Activated T-cell treated with anti-CD3 and anti-CD28 coated beads, Interleukin-2, amount 50 U/mL, for 48 hours (primary cell): ENCODE measurements around the gene PKD1.
A peak's percentile ranks its signal among the peaks of the same experiment; 100 is the strongest.
"Not testable (repeated sequence)": the region's sequence is repeated elsewhere in the genome, so short reads cannot be mapped to it uniquely, and the experiment has no call there.

Experiments
- DNase-seq, 2 experiments: peaks; one replicate each; pipeline ENCODE4 v3.0.0-alpha.2; 2020

Gene PKD1

DNA sequence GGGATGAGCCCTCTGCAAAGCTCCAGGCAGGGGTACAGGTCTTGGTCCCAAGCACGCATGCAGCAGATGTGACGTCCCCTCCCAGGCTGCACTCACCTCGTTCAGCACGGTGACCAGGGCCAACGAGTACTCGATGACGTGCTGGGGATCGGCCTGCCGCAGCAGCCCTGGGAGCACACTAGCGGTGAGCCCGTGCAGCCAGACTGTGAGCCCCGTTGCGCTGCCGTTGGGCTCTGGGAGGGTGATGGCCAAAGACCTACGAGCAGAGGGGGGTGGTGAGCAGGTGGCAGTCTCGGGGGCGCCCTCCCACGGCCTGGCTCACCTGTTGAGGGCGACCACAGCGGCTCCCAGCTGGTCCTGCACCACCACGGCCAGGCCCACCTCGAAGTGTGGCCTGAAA lies 29.9 kb downstream of the PKD1 start:
- not testable (repeated sequence) for DNase-seq

DNA sequence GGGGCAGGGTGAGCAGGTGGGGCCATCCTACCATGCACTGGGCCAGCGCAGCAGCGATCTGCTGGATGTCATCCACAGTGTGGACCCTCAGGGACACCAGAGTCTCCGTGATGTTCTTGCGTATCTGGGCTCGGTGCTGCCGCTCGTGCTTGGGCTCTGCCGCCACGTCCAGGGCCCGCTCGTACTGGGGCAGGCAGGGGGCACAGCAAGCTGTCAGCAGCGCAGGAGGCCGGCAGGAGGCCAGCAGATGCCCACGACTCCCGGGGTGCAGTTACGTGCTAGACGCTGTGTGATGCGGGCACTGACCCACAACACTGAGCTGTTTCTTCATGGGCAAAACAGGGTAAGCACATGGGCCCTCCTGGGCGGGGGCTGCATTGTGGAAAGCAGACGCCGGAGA lies 30.4 kb downstream of the PKD1 start:
- not testable (repeated sequence) for DNase-seq

DNA sequence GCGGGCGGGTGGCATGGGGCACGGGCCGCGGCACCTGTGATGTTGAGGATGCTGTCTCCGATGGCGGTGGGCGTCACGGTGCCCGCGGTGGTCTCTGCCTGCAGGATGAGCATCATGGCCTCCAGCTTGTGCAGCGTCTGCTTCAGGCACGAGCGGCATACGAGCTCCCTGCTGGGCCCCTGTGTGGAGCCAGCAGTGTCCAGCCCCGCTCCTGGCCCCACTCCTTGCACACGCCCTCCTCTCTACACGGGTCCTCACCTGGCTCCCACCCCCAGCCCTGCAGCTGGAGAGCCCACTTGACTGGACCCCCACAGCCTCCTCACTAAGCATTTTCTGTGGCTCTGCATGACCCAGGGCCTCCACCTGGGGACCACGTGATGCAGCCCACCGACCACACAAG lies 31.2 kb downstream of the PKD1 start:
- DNase-seq = not testable (repeated sequence)

DNA sequence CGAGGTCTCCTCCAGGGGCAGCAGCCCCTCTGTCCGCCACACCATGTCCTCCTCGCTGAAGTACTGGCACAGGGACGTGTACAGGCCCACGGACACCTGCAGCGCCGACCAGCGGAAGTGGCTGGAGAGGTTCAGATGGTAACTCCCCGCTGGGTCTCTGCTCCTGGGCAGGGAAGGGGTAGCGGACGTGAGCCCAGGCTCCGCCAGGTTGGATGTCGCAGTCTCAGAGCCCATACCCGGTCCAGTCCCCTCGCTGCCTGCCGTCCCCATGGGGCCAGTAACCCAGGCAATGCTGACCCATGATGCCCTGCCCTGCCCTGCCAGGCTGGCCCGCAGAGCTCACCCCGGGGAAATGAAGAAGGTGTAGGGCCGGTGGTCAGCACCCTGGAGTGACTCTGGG lies 33.2 kb downstream of the PKD1 start:
- DNase-seq = no peak

DNA sequence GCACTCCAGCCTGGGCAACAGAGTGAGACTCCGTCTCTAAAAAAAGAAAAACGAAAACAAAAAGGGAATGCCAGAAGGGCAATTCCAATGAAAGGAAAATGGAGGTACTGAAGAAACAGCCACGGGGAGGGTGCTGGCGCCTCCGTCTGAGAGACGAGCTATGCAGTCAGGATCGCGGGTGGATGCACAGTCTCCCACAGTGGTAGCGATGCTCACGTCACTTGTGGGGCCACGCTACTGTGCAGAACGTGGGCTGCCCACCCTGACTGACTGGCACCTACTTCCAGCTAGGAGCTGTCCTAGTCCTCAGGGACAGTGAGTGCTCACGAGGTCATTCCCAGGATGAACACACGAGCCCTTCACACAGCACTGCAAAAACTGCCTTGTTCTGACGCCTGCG lies 34.1 kb downstream of the PKD1 start:
- DNase-seq = not testable (repeated sequence)

DNA sequence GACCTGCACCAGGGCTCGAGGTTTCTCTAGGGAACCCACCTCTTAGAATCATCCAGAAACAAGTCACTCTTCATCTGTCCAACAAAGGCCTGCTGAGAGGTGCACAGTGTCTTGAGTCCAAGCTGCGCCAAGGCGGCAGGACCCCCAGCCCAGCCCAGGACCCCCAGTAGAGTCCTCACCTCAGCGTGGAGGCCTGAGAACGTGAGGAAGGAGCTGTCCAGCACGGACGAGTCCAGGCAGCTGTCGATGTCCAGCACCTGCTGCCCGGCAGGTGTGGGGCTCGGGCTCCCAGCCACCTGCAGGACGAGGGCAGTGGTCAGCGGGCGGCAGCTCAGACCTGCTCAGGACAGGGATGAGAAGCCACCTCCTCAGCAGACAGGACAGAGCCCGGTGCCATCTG lies 38.0 kb downstream of the PKD1 start:
- DNase-seq = not testable (repeated sequence)

DNA sequence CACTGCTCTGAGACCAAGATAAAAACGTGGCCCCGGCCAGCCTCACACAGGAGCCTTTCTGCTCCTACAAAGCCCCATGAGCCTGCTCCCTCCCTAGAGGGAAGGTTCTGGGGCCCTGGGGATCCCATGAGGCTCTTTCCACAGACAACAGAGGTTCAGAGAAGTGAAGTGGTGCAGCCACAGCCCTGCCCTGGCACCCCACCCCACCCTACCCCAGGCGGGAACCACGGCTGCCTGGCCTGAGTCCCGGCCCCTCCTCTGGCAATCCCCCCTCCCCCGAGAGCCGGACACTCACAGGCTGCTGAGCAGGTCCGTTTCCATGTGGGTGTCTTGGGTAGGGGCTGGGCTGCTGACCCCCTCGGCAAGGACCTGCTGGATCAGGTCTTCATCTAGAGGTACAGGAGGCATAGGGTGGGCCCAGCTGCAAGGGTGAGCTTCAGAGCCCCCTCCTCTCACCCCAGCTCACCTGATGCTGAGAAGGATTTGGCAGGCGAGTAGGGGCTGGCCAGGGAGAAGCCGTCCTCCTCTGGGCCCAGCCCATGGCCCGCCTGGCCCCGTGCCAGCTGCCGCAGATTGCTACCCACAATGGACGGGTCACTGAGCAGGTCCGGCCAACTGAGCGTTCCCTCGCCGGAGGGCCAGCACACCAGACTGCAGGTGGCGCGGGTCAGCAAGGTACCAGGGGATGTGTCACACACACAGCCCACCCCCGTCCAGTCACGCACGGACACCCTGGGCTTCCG lies 38.7 kb downstream of the PKD1 start:
- DNase-seq = no peak

DNA sequence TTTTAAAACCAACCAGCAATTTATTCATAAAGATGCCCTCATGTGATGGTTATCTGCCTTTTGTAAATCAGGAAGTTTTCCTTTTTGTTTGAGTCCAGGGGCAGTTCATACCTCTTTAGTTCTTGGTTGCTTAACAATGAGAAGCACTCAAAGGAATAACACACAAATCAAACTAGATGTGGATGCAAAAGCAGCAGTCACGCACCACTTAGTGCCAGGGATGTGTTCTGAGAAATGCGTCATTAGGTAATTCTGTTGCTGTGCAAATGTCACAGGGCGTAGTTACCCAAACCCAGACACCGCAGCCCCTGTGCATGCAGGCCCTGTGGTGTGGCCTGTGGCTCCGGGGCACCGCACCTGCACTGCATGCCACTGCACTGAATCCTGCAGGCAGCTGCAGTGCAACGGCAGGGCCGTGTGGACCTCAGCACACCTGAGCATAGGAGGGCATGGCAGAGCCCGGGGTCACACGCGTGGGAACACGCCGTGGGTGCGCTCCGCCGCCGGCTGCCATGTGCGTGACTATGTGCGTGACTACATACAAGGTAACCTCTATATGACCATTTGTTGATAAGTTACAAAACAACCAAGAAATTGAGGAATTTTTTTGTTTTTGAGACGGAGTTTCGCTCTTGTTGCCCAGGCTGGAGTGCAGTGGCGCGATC lies 39.6 kb downstream of the PKD1 start:
- no peak for DNase-seq

DNA sequence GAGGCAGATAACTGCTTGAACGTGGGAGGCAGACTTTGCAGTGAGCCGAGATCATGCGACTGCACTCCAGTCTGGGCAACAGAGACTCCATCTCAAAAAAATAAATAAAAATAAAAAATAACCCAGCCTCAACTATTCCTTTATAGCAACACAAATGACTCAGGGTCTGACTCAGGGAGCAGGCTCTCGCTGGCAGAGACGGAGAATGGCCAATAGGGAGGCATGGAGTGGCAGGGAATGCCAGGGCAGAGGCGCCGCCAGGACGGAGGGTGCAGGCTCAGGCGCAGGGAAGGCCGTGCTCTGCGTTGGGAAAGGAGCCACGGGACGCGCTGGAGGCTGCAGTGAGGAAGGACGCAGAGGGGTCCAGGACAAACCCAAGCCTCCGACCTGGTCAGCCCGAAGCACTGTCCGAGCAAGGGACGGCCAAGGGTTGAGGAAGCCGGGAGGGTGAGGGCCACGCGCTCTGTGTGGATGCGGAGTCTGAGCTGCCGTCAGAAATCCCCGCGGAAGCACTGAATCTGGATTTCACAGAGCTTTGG lies 40.3 kb downstream of the PKD1 start:
- DNase-seq = no peak

DNA sequence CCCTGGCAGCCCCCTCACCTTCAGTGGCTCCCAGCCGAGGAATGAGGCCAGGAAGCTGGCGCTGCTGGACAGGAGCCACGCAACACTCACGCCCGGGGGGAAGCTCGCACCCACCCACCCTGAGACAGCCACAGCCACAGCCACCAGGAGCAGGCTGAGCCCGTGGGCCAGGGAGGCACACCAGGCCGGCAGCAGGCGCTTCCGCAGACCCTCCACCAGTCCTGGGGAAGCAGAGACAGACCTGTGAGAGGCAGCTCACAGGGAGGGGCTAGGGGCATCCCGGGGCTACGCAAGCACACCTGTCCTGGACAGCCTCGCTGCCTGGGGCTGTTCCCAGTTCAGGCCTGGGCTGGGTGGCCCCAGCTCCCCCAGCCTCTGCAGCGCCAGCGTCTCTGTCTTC lies 41.9 kb downstream of the PKD1 start:
- DNase-seq = no peak

DNA sequence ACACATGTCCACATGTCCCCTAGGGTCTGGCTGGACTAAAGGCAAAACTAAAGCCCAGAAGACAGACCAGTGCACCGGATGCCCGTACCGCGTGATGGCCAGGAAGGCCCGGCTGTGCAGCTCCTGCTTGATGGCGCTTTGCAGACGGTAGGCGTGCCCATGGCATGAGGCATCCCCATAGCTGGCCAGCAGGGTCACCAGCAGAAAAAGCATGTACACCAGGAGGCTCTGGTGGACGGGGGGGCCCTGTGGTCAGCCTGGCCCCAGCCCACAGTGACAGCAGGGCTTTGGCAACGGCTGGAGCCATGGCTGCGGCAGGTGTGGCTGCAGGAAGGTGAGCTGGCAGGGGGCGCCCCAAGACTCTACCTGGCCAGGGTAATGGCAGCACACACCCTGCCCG lies 42.8 kb downstream of the PKD1 start:
- no peak for DNase-seq

DNA sequence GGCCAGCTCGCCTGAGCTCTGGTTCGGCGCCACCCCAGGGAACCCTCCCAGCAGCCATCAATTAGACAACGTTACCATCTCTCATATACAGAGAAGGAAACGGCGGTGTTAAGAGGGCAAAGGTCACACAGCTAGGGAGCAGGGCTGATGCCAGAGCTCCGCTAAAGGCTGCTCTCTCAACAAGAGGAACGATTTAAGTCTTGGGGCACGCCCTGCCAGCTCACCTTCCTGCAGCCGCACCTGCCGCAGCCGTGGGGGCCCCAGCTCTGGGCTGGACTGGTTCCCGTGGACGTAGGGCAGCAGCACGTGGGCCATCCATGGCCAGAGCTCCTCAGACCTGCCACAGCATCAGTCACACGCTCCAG lies 43.5 kb downstream of the PKD1 start:
- DNase-seq = no peak

DNA sequence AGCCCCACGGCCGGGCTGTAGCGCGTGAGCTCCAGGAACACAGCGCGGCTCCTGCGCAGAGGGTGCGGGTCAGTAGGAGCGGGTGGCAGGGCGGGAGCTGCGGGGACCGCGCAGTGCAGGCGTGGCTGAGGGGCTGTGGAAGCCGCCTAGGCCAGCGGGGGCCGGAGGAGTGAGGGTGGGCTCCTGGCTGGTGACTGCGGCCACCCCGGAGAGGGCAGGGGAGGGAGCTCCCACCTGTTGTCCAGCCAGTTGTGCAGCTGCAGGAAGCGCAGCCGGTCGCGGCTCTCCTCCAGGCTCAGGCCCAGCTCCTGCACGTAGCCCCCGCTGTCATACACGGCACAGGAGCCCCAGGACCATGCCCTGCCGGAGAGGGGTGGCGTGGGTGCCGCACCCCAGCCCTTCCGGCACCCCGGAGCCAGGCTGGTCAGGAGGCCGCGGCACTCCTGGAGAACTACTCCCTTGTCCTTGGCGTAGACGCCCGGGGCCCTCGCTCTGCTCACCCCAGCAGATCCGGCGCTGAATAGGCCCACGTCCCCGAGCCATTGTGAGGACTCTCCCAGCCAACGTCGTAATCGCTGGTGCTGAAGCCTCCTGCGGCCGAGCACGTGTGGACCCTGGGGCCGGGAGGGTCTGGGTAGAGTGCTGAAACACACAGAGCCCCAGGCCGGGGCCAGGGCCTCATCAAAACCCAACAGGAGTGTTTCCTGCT lies 44.0 kb downstream of the PKD1 start:
- no peak for DNase-seq

DNA sequence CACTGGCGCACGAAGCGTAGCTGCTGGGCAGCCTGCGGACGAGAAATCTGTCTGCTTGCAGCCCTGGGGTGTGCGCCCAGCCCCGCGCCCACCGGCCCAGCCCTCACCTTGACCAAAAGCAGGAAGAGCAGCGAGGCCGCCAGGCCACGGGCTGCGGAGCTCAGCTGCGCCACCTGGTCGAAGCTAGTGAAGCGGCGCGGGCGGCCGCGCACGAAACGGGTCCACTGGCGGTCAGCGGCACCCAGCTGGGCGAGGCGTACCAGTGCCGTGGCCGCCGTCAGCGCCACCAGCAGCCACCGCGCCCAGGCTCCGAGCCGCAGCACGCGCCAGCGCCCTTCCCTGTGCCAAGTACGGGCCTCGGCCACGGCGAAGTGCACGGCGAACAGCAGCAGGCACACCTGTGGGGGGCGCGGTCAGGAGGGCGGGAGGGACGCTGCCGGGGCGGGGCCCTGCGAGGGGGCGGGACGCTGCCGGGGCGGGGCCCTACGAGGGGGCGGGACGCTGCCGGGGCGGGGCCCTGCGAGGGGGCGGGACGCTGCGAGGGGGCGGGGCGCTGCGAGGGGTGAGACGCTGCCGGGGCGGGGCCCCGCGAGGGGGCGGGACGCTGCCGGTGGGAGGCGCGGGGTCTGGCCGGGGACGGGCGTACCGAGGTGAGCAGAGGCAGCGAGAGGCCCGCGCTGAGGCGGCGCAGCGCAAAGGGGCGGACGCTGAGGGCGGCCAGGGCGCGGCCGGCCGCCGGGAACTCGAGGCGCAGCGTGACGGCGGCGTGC lies 44.7 kb downstream of the PKD1 start:
- DNase-seq = peak in 1 of 2 experiments; percentile 35

DNA sequence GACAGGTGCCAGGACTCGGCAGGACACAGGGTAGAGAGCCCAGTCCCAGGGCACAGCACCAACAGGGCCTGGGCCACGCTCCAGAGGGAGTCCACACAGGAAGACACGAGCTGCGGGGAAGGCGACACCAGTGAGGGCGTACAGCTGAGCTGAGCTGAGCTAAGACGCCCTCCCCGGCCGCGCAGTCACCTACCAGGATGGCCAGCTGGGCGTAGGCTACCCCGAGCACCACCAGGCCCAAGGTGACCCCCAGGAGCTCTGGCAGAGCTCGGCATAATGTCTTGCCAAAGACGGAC lies 45.3 kb downstream of the PKD1 start:
- no peak for DNase-seq

DNA sequence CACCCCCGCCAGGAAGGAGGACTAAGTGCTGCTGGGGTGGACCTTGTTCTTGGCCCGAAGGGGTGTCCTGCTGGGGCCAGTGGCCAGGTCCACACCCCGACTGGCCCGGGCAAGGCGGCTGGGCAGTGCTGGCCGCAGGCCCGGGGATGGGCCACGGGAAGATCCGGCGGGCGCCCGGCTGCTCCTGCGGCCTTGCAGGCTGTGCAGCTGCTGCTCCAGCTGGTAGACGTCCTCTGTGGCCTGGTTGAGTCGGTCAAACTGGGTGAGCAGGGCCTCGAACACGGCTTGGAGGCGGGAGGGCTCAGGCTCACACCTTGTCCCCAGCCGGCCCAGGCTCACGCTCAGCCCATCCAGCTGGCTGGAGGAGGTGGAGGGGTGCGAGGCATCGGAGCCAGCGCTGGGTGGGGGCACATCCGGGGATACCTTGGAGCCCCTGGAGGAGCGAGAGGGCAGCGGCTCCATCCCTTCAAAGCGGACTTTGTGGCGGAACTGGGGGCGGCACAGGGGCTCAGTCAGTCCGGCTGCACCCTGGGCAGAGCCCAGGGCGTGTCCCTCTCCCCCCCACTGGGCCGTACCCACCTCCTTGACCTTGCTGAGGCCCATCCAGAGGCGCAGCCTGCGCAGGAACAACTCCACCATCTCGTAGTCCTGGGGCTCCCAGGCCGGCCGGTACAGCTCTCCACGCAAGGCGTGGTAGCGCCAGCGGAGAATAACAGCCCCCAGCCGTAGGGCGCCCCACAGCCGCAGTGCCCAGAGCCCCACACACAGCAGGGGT lies 45.8 kb downstream of the PKD1 start:
- DNase-seq = no peak

DNA sequence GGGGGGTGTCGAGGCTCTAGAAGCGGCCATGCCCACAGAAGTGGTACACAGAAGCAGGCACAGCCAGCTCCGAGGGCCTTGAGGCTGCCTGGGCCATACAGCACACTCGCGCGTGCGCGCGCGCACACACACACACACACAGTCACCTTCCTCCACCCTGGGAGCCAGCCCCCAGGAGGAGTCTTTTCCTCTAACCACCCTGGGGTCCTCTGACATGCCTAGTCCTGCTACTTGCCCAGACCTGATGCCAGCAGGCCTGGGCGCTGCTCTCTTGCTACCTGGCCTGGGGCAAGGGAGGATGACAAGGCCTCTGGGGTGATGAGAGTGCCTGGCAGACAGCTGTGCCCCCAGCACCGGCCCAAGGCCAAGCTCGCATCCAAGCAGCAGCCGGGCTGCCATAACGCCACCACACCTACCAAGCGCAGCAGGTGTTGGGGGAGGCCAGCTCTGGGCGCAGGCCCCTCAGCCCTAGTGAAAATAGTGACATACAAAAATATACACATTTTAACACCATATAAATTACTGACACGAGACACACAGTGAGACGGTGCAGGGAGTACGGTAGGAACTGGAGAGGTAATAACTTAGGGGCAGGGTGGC lies 46.8 kb downstream of the PKD1 start:
- no peak for DNase-seq

DNA sequence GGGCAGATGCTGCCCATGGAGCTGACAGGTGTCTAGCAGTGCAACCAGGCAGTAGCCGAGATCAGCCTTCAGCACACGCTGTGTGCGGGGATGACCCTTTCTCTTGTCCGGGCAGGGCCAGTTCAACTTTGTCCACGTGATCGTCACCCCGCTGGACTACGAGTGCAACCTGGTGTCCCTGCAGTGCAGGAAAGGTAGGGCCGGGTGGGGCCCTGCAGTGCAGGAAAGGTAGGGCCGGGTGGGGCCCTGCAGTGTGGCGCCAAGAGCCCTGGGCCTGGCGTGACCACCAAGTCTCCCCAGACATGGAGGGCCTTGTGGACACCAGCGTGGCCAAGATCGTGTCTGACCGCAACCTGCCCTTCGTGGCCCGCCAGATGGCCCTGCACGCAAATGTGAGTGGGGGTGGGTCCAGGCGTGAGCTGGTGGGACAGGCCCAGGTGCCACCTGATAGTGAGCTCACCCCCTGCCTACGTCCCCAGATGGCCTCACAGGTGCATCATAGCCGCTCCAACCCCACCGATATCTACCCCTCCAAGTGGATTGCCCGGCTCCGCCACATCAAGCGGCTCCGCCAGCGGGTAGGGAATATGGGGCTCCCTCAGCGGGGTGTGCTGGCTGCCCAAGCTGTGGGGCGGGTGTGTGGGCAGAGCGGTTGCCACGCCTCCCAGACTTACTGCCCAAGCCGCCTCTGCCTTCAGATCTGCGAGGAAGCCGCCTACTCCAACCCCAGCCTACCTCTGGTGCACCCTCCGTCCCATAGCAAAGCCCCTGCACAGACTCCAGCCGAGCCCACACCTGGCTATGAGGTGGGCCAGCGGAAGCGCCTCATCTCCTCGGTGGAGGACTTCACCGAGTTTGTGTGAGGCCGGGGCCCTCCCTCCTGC lies 47.7 kb downstream of the PKD1 start:
- DNase-seq = no peak

DNA sequence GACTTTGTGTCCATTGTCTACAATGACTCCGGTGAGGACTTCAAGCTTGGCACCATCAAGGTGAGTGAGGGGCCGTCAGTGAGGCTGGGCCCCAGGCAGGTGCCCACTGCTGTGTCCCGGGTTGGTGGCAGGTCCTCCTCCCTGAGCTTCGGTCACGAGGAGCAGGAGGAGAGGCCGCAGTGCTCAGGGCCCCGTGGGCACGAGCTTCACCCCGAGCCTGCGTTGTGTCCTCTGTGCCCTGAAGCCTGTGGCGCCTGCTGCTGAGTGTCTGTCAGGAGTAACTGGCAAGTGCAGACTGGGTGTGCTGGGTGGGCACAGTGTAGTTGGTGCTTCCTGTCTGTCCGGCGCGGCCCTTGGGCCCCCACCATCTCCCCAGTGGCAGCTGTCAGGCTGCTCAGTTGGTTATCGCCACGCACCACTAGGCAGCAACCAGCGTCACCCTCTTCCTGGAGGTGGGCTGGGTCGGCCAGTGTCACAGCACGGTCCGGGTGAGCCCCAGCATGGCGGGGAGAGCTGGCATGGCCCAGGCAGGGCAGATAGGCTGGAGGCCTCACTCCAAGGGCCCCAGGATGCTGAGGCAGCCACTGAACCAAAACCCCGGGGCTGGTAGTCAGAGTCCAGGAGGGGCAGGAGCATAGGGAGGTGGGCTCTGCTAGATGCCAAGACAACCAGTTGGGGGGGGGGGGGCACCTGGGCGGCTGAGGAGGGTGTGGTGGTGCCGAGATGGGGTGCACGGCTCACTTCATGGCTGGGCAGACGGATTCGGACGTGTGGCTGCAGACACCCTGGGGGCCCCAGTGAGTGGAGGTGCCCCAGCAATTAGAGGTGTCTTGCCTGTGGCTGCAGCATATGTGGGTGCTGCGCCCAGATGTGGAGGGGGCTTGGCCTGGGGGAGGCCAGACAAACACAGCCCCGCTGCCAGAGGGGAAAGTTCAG lies 48.6 kb downstream of the PKD1 start:
- no peak for DNase-seq
